Activated T-helper 17 cell treated with anti-CD3 and anti-CD28 coated beads, Interleukin-2, amount 50 U/mL, for 72 hours (primary cell): Measurements from ENCODE around the gene CCL1. TPM values are rescaled to one million over a fixed set of nuclear protein-coding genes. Genes with fewer than 3 reads are reported as not detected.
A peak's percentile ranks its signal among the peaks of the same experiment; 100 is the strongest.

Experiments
- ATAC-seq: fragments of 150-1000 bp; cut with Tn5 transposase; replicated peaks from 2 replicates; pipeline ENCODE4 v1.10.0; 2021; ENCODE audit warnings: mild to moderate bottlenecking, moderate library complexity
- H3K27ac Mint-ChIP-seq: one replicate; pipeline ENCODE4 v1.8.0; 2022; ENCODE audit warnings: mixed read lengths
- H3K27me3 Mint-ChIP-seq: one replicate; pipeline ENCODE4 v1.8.0; 2022; ENCODE audit warnings: mixed read lengths
- H3K36me3 Mint-ChIP-seq: one replicate; pipeline ENCODE4 v1.8.0; 2022; ENCODE audit warnings: low read depth, mild to moderate bottlenecking, mixed read lengths
- H3K4me1 Mint-ChIP-seq: one replicate; pipeline ENCODE4 v1.8.0; 2022; ENCODE audit warnings: mixed read lengths
- H3K4me3 Mint-ChIP-seq: one replicate; pipeline ENCODE4 v1.8.0; 2022; ENCODE audit warnings: mild to moderate bottlenecking, mixed read lengths
- H3K9me3 Mint-ChIP-seq: one replicate; pipeline ENCODE4 v1.8.0; 2022; ENCODE audit warnings: mixed read lengths
- total RNA-seq, 2 donors: library from RNA; stranded (reverse); gene quantifications; one replicate each; pipeline ENCODE4 v1.2.3, GENCODE V29; 2022

Gene CCL1
- total RNA-seq, 2 donors from 2014 or later, result 0.45 TPM; not detected in 1

DNA sequence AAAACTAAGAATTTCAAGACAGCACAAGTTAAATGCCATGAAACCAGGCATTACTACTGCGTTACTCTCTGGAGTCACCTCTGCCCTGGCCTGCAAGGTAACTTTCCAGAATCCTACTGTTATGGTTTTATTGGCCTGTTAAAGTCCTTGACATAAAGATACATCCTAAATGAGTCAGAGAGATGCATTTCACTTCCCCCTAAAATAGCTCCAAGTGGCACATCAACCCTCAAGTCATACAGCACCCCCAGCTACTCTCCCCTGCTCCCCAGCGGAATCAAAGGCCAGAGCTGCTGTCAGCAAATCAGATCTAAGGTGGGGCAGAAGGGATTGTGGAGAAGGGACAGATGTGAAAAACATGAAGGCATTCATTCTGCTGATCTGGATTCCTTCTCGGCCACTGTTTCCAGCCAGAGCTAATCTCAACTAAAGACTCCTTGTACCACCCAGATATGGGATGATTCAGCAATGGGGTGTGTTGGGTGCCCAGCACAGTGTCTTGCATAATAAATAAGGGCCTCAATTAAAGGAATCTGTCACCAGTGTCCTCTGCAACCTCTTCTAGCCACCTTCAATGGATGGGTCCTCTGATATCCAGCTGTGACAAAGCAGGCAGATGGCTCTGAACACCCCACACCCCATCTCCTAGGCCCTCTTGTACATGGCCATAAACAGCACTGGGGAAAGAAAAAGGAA is 8.5 kb upstream of the CCL1 start:
- no peak for ATAC-seq
- no peak overlapping the region for H3K4me3 Mint-ChIP-seq
- H3K27me3 Mint-ChIP-seq, result peaks cover 9% of the 10 kb centered on the region
- H3K4me1 Mint-ChIP-seq, result no peaks in the 10 kb centered on the region
- no peaks in the 10 kb centered on the region for H3K9me3 Mint-ChIP-seq
- H3K27ac Mint-ChIP-seq, result no peak overlapping the region
- no peaks in the 10 kb centered on the region for H3K36me3 Mint-ChIP-seq

DNA sequence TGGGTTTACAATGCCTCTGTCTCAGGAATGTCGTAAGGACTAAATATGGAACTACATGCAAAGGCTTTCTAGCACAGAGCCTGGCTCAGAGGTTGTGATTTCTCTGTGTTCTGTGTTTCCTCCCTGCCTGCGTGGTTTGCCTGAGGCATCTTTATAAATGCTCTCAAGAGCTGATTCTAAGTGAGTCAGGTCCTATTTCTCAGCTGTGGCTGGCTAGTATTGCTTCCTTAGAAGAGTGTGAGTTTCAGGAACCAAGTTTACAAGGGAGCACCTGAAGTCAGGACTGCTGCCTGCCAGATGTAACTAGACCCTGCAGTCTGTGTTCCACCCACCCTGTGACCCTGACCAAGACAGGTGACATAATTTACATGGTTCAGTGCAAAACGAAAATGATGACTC is 8.0 kb upstream of the CCL1 start:
- H3K36me3 Mint-ChIP-seq, result no peaks in the 10 kb centered on the region
- no peak overlapping the region for H3K4me3 Mint-ChIP-seq
- H3K27ac Mint-ChIP-seq, result no peak overlapping the region
- H3K4me1 Mint-ChIP-seq, result no peaks in the 10 kb centered on the region
- peaks cover 9% of the 10 kb centered on the region for H3K27me3 Mint-ChIP-seq
- ATAC-seq, result peak; percentile 59
- no peaks in the 10 kb centered on the region for H3K9me3 Mint-ChIP-seq

DNA sequence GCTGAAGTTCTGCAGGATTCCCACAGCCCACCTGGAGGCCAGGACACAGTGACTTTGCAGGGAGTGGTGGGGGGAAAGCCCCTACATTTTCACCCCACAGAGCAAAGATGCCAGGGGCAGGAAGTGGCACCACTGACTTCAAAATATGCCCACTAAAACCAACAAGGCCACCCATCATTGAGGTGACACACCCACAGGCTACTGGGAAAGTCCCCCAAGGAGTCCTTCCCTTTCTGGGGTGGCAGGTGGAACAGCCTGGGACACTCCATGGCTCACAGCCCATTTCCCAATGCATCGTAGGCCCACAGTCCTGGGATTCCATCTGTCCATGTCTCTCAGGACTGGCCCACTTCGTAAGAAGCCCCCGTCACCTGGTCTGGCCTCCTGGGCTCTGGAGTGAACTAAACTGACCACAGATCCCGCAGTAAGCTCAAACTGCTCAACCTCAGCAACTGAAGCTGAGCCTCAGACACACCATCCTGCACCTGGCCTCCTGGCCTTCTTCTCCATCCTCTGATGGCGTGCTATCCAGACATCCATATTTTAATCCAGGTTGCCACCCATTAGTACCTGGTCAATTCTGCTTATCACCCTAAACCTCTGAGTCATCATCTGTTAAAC is 7.5 kb upstream of the CCL1 start:
- no peaks in the 10 kb centered on the region for H3K36me3 Mint-ChIP-seq
- H3K27ac Mint-ChIP-seq, result no peak overlapping the region
- no peaks in the 10 kb centered on the region for H3K9me3 Mint-ChIP-seq
- H3K27me3 Mint-ChIP-seq, result peaks cover 9% of the 10 kb centered on the region
- no peaks in the 10 kb centered on the region for H3K4me1 Mint-ChIP-seq
- H3K4me3 Mint-ChIP-seq, result no peak overlapping the region
- ATAC-seq, result no peak

DNA sequence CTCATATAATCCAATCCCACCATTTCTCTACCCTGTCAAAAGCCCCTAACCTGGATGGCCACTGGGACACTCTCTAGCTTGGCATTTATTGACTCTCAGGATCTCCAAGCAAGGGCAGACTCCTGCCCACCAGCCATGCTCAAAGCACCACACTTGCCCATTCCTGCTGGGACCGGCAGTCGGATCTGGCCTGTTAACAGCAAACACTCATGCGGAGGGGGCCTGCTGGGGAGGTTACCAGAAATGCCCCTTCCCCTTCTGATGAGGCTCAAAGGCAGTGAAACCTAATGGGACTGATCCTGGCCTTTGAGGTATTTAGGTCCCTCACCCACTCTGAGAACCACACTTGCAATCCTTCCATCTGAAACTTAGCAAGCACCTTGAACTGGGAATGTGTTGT is 6.5 kb upstream of the CCL1 start:
- Mint-ChIP-seq H3K4me1 (no peaks in the 10 kb centered on the region), H3K4me3 (no peak overlapping the region), H3K9me3 (no peaks in the 10 kb centered on the region), H3K27ac (no peak overlapping the region), H3K36me3 (no peaks in the 10 kb centered on the region), H3K27me3 (peaks cover 7% of the 10 kb centered on the region)
- no peak for ATAC-seq

DNA sequence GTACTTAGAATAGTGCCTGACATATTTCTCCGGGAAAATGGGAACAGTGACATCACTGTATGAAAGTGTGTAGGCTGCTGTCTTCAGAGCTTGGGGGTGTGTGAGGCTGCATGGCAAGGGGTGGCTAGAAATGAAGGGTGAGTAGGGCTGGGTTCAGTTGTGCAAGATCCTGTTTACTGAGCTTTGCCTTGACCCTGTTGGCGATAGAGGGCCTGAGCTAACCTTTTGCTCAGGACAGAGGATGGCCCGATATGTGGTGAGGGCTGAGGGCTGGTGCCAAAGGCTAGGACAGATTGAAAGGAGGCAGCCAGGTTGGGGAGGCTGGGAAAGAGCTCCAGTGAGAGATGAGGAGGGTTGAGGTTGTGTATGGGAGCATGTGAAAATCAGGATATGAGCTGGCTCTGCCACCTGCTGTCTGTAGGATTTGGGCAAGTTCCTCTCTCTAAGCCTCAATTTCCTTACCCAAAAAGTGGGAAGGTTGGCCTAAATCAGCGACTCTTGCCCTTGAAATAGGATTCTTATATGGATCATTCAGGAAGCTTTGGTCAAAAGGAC is 6.0 kb upstream of the CCL1 start:
- Mint-ChIP-seq H3K9me3 (no peaks in the 10 kb centered on the region), H3K27ac (no peak overlapping the region), H3K4me1 (no peaks in the 10 kb centered on the region), H3K27me3 (peaks cover 10% of the 10 kb centered on the region), H3K36me3 (no peaks in the 10 kb centered on the region), H3K4me3 (no peak overlapping the region)
- ATAC-seq, result no peak

DNA sequence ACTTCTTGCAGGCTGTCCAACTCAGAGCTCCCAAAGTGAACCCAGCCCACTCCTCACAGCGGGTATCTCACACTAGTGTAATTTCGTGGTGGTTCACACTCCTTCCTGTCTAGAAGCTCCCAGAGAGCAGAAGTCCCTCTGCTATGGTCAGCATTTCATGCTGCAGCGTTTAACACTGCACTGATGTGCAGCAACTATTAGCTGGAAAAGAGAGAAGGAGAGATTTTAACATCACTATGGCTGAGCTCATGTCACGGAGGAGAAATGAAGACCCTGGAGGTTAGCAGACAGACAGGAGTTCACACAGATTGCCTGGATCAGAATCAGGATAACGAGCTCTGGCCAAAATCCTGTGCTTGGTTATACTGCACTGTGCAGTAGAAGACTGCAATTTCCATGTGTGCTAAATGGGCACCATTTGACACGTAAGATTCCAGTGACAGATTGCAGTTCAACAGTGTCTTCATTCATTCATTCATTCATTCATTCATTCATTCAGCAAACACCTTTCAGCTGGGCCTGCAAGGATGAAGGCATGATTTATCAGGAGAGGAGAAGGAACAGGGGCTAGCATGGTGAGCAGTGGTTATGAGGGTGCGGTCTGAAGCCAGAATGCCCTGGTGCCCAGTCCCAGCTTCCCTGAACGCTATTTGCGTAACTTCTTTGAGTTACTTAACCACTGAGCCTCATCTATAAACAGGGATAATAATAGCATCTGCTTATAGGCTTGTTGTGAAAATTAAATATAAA is 5.3 kb upstream of the CCL1 start:
- ATAC-seq, result no peak
- H3K4me3 Mint-ChIP-seq, result no peak overlapping the region
- no peaks in the 10 kb centered on the region for H3K9me3 Mint-ChIP-seq
- H3K4me1 Mint-ChIP-seq, result no peaks in the 10 kb centered on the region
- H3K27ac Mint-ChIP-seq, result no peak overlapping the region
- H3K36me3 Mint-ChIP-seq, result no peaks in the 10 kb centered on the region
- H3K27me3 Mint-ChIP-seq, result peaks cover 12% of the 10 kb centered on the region

DNA sequence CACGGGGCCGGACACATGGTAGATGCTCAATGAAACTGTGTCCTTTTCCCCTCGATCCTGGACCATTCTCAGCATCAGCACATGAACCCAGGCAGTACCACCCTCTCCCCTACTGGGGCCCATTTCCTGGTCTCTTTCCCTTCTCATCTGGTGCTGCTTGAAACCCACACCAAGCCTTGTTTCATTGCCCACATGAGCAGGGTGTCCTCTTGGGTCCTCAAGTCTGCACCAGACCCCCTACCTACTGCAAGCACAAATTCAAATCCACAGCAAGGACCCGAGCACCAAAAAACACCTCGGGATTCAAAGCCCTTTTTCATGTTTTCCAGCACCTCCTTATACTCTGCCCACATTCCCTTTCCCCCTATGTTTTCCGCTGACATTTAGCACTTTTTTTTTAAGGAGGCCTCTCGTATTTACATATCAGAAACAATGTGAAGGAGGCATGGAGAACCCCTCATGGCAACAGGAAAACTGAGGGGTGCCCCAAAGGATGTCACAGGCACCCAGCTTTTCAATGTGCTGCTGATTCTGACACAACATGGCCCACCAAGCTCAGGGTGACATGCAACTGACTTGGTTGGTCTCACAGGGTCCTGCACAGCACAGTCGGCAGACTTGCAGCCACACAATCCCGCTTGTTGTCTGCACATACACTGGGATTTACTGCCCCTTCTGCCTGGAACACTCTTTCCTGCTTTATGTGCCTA is 4.6 kb upstream of the CCL1 start:
- H3K9me3 Mint-ChIP-seq, result no peaks in the 10 kb centered on the region
- no peaks in the 10 kb centered on the region for H3K4me1 Mint-ChIP-seq

DNA sequence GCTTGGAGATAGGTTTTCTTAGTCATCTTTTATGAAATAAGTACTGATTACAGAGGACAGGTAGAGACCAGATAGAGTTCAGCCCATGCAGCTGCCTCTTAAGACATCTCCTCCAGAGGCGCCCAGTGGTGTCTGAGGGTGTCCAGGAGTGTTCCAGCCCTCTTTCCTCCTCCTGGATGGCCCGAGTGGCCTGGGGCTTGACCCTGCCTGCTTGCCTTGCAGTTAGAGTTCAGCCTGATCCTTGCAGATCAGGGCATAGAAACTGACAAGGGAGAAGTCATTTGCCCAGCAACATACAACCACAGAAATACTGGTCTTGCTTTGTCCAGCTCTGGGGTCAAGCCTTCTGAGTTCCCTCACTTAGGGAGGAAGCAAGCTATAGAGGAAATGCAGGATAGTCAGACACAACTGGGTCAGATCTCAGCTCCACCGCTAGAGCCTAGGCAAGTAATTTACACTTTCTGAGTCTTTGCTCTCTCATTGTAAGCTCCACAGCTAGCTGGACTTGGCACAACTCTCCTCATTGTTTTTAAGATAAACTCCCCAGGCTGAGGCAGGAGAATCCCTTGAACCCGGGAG is 3.6 kb upstream of the CCL1 start:
- Mint-ChIP-seq H3K27ac (no peak overlapping the region), H3K4me1 (no peaks in the 10 kb centered on the region), H3K4me3 (no peak overlapping the region), H3K27me3 (peaks cover 15% of the 10 kb centered on the region), H3K36me3 (no peaks in the 10 kb centered on the region), H3K9me3 (no peaks in the 10 kb centered on the region)
- ATAC-seq, result no peak

More for the DNA sequence above, 4.6 kb upstream of the CCL1 start:
- no peak for ATAC-seq
- Mint-ChIP-seq H3K27ac (no peak overlapping the region), H3K4me3 (no peak overlapping the region), H3K36me3 (no peaks in the 10 kb centered on the region), H3K27me3 (peaks cover 11% of the 10 kb centered on the region)

DNA sequence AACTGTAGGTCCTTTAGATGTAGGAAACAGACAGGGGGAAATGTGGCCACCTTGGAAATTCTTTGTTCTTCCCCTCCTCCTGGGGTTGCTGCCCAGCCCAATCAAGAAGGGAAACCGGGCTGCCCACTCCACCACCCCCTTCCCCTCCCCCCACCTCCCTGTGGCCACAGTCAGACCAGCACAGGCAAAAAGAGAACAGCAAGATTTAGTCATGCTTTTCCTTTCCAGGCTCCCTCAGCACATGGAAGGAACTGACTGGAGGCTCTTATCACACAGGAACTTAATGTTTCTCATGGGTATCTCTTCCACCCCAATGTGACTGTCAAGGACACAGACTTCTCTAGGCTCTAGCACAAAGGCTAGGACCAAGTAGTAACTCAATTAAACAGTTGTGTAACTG is 3.0 kb upstream of the CCL1 start:
- Mint-ChIP-seq H3K4me1 (no peaks in the 10 kb centered on the region), H3K4me3 (no peak overlapping the region), H3K27me3 (peaks cover 16% of the 10 kb centered on the region), H3K9me3 (no peaks in the 10 kb centered on the region), H3K27ac (no peak overlapping the region), H3K36me3 (no peaks in the 10 kb centered on the region)
- no peak for ATAC-seq

DNA sequence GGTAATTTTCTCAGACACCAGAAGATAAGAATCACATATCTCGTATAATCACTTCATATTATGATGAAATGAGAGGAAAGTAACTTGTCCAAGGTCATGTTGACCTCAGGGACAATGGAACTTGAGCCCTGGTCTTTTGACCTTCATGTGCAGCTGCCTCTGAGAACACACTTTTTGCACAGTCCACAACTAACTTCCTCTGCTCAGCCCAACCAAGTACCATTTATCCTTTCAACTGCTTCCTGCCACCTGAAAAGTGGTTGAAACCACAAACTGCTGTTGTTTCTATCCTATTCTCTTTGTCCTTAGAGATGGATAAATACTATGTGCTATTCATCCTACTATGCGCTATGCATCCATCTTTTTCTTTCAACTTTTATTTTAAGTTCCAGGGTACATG is 2.3 kb upstream of the CCL1 start:
- ATAC-seq, result no peak
- Mint-ChIP-seq H3K4me3 (no peak overlapping the region), H3K27ac (no peak overlapping the region), H3K36me3 (no peaks in the 10 kb centered on the region), H3K4me1 (no peaks in the 10 kb centered on the region), H3K9me3 (no peaks in the 10 kb centered on the region), H3K27me3 (peaks cover 18% of the 10 kb centered on the region)

DNA sequence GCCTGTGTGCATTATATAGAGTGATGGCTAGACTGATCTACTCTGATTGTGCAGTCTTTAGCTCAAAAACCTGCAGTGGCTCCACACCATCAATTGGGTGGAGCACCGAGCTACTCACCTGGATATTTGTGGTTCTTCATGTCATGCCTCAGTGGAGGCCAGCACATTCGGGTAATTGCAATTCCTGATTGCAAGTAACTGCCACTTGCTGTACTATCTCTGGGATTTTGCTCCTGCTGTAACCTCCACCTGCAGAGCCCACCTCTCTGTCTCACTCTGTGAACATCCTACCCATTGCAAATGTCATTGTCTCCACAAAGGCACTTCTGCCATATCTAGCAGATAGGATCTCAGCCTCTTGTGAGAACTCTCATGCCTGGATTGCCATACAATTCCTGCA is 1.7 kb upstream of the CCL1 start:
- Mint-ChIP-seq H3K36me3 (no peaks in the 10 kb centered on the region), H3K27me3 (peaks cover 18% of the 10 kb centered on the region), H3K4me3 (no peak overlapping the region), H3K4me1 (no peaks in the 10 kb centered on the region), H3K9me3 (no peaks in the 10 kb centered on the region), H3K27ac (no peak overlapping the region)
- no peak for ATAC-seq

DNA sequence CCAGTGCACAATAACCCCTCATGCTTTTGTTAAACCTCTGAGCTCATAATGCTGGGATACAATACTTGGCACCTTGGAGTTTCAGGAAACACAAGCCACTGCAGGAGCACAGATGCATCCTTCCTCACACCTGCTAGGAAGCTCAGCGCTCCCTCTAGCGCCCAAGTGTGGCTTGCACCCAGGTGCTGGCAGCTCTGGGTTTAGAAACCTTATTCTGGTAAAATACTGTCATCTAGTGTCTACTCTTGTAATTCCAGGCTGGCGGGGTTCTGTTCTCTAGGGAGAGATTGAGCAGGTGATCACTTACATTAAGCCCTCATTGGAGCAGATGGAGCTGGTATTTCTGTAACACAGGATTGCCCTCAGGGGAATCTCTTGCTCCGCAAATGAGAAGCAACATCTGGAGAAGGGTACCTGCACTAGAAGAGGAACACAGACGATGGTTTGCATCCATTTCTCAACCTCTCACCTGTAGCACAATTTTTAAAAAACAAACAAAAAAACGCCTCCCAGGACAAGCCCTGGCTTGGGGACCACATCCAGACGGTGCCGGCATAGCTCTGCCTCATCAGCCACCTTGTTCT is 1.5 kb downstream of the CCL1 start:
- no peak overlapping the region for H3K27ac Mint-ChIP-seq
- H3K36me3 Mint-ChIP-seq, result no peaks in the 10 kb centered on the region
- H3K4me1 Mint-ChIP-seq, result no peaks in the 10 kb centered on the region
- no peaks in the 10 kb centered on the region for H3K9me3 Mint-ChIP-seq
- peak; percentile 86 for ATAC-seq
- H3K27me3 Mint-ChIP-seq, result peaks cover 22% of the 10 kb centered on the region
- no peak overlapping the region for H3K4me3 Mint-ChIP-seq

DNA sequence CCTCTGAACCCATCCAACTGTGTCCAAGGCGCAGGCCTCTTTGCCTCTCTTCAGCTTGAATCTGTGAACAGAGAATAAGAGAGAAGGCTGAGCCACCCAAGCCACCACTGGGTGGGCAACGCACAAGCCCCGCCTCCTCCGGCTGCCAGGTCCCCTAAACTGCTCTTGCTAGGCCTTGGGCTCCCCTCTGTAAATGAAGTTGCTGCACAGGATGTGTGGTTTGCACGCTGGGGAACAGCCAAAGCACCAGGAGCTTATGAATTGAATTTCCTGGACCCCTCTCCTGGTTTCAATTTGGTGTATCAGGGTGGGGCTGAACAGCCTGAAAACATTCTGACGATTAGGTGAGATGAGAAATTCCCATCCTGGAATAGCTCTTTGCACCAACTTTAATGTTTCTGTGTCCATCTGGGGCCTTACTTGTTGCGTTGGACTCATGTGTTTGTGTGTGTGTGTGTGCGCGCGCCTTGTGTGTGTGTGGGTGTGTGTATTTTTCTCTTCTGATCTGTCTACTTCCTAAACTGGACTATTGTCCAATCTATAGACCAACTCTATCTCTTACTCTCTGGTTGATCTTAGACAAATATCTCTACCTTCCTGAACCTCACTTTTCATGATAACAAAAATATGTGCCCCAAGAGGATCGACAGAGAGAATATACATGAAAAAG is 2.3 kb downstream of the CCL1 start:
- no peak overlapping the region for H3K4me3 Mint-ChIP-seq
- H3K36me3 Mint-ChIP-seq, result no peaks in the 10 kb centered on the region
- H3K4me1 Mint-ChIP-seq, result no peaks in the 10 kb centered on the region
- no peak for ATAC-seq
- no peaks in the 10 kb centered on the region for H3K9me3 Mint-ChIP-seq
- no peak overlapping the region for H3K27ac Mint-ChIP-seq
- peaks cover 22% of the 10 kb centered on the region for H3K27me3 Mint-ChIP-seq
